OCI-LY3 (cell line): ENCODE measurements around the gene CFAP54.

Experiments
- CTCF ChIP-seq: fragments of 200-600, 300-600 bp; sonication (generic); IDR thresholded peaks from 2 replicates; pipeline ENCODE4 v1.5.1; 2014; ENCODE audit warnings: antibody characterized with exemption, low read length, low read depth
- EZH2phosphoT487 ChIP-seq: fragments of 200-600 bp; shearing (Covaris generic); IDR thresholded peaks from 2 replicates; pipeline ENCODE4 v1.6.1; 2018; ENCODE audit warnings: antibody characterized with exemption, mixed run types, low read depth

GRCh38 chr12:96513681-96514080 lies 24.3 kb downstream of the CFAP54 start:
- TF ChIP-seq CTCF (no peak), EZH2phosphoT487 (no peak)
